GM12892 (cell line): Measurements from ENCODE around the gene SSBP3.

ENCODE experiments used
- POLR2AphosphoS5 ChIP-seq: IDR thresholded peaks from 2 replicates; pipeline ENCODE4 v1.6.1; 2011; ENCODE audit warnings: low read depth, low read length, control low read depth
- TAF1 ChIP-seq: IDR thresholded peaks from 2 replicates; pipeline ENCODE4 v1.6.1; 2011; ENCODE audit warnings: low read depth, mild to moderate bottlenecking, control low read depth, low read length, borderline replicate concordance

DNA sequence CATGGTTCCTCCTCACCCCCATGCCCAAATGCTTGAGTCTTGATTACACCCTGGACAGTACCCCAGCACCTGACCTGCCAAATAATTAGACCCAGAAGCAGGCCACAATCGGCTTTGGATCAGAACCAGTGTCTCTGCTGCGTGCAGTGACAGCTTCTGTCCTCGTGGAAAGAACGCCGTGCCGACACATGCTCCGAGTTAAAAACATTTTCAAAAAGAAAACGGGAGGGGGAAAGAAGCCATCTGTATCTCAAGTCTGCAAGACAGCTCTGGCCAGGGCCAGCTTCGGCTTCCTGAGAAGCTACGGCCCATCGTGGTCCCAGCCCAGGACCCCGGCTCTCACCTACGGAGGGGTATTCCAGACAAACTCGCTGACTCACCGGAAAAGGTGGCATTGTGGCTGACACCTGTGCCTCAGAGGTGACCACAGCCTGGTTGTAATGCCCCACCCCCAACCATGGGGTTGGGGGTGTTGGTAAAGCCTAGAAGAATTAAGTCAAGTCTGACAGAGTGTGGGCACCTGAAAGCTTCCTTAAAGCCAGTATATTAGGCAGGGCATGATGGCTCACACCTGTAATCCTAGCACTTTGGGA is 25.8 kb downstream of the SSBP3 start:
- TF ChIP-seq POLR2AphosphoS5: no peak
- TF ChIP-seq TAF1: no peak
